ENCODE data around the gene CMIP.

The CMIP gene

DNA sequence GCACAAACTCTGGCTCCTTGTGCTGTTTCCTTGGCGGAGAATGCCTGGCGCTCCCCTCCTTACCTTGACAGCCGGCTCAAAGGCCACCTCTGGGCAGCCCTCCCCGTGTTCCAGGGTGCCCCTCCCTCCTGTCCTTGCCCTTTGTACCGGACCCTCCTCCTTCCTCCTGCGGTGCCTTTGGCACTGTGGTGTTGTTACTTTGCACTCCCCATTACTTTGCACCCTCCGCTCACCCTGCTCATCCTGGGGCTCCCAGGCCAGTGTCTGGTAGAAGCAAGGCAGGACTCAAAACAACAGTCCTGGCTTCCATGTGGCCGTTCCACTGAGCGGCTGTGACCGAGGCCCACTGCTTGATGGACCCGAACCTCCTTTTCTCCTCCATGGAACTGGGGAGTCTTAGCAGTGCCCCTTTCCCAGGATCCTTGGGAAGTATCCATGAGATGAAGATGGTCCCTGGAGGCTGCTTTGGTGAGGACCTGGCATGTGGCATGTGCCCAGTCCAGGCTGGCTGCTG lies 147.8 kb downstream of the CMIP start:
- DNase-seq: no peak

DNA sequence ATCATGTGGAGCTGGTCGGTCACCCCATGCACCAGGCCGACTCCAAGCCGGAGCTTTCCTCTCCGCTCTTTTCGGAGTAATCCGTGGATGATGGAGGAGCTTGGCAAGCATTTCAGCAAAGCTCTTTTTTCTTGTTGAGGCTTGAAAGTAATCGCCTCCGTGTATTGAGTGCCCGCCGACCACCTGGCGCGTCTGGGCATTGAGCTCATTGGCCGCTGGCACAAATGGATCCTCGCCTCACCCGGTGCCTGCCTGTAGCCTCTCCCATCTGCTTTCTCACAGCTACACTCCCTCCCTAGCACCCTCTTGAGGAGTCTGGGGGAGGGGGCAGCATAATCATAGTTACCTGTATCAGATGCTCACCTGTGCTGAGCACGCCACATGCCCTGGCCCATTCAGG lies 148.9 kb downstream of the CMIP start:
- DNase-seq: no peak

DNA sequence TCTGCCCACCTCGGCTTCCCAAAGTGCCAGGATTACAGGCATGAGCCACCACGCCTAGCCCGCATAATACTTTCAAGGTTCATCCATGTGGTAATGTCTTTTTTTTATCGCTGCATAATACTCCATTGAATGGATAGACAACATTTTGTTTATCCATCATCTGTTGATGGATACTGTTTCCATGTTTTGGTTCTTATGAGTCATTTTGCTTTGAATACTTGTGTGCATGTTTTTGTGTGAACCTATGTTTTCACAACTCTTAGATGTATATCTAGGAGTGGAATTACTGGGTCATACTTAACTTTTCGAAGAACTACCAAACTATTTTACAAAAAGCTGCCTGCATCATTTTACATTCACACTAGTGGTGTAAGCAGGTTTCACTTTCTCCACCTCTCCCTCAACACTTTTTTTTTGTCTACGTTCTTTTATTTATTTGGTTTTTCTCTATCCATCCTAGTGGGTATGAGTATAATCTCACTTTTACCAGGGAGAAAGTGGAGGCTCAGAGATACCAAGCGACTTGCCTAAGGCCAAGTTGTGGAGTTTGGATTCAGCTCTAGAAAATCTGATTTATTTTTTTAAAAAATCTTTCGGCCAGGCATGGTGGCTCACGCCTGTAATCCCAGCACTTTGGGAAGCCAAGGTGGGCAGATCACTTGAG lies 151.2 kb downstream of the CMIP start:
- no peak for DNase-seq

DNA sequence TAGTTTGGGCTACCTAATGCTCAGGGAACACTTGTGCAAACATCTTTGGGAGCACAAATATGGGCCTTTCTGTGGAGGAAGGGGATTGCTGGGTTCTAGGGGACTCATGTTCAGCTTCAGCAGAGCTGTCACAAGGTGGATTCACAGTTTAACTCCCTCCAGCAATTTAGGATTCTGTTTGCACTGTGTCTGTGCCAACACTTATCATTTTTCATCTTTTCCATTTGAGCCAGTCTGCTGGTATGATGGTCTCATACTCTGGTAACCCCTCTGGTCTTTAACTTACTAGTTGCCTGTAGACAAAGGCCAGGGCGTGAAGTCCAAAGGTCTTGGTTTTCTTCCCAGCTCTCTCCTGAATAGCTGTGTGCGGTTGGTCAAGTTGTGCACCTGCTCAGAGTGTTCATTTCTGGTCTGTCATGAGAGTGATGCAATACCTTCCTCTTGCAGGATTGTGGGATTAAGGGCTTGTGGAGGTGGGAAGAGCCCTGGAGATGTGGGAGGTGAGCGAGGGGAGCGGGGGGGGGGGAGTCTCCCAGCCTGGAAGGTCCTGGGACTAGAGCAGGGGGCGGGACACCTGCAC lies 152.6 kb downstream of the CMIP start:
- DNase-seq: no peak

DNA sequence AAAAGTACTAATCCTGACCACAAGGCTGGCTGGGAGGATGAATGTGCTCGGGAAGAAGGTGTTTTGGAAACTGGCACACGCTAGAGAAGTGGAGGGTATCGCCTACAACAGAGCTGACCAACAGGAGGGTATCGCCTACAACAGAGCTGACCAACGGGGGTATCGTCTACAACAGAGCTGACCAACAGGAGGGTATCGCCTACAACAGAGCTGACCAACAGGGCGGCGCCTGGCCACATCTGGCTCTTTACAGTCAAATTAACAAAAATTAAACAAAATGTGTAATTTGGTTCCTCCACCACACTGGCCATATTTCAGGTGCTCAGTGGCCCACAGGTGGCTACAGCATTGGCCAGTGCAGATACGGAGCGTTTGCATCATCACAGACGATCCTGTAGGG lies 153.5 kb downstream of the CMIP start:
- no peak for DNase-seq

DNA sequence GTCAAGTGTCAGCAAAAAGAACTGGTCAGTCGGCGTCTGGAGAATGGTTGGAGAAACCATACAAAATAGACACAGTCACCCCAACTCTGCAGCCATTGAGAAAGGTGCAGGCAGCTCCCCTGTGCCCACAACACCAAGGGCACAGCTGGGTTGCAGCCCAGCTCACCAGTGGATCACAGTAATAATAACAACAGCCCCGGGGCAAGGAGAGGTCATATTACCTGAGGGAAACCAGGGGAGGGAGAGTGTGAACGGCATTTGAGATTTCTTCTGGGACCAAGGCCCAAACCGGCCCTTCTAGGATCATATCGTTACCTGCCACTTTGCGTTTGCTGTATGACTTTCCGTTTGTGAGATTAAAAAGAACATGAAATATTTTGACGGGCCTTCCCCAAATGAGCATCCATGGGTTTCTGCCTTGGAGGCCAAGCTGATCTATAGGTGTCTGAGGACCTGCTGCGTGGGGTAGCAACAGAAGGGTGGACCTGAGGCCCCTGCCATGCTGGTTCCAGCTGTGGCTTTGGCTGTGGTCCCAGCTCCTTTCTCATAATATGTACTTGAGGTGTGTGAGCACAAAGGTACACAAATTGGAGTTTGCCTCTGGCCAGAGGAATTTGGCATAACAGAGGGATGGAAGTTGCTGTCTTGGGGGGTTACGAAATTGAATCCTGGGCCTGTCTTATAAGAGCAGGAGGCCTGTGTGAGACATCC lies 154.6 kb downstream of the CMIP start:
- DNase-seq: no peak

DNA sequence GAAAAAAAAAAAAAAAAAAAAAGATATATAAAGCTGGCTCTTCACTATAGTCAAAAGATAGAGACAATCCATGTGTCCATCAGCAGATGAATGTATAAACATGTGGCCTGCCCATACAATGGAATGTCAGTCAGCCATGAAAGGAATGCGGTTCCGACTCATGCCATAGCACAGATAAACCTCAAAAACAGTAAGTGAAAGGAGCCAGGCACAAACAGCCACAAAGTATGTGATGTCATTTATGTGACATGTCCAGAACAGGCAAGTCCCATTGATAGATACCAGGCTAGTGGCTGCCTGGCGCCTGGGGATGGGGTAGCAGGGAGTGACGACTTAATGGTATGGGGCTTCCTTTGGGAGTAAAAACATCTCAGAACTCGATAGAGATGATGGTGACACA lies 155.7 kb downstream of the CMIP start:
- no peak for DNase-seq

DNA sequence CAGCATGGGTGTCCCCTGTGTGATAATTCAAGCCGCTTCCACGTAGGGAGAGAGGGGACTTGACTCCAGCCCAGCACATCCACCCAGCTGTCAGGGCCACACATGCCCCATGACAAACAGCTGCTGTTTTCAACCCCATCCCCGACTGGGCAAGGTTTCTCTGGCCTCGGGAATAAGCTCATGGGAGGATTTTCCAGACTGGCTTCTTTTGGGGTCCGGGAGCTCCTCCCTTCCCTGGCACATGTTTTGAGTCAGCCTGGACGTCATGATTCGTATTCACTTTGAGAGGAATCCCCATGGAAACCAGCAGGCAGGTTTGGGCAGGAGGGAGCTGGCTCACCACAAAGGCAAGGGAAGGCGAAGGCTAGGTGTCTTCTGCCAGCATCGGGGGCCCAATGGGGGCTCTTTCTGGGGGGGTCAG lies 156.4 kb downstream of the CMIP start:
- no peak for DNase-seq

DNA sequence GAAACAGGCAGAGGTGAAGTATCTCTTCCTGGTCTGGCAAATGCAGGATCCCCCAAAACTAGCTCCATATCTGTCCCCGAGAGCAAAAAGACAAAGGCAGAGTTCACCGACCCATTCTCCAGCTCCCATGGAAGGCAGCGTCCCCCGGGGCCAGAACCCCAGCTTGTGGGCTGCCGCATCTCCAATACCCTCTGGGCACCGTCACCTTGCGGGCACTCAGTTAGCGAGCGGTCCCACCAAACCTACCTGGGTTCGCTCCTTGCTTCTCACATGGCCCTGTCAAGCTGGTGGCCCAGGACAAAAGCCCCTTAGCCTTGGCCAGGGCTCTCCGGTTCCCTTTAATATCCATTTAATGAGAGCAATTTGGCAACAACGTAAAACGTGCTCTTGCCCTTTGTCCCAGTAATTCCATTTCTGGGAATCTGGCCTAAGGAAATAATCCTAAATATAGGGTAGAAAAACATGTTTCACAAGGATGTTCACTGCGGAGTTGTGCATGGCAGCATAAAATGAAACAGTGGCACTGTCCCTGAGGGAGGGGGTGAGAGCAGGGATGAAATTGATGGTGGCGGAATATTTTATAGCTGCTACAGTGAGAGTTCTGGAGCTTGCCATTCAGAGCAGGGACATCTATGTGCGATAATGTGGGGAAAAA lies 157.1 kb downstream of the CMIP start:
- no peak for DNase-seq

DNA sequence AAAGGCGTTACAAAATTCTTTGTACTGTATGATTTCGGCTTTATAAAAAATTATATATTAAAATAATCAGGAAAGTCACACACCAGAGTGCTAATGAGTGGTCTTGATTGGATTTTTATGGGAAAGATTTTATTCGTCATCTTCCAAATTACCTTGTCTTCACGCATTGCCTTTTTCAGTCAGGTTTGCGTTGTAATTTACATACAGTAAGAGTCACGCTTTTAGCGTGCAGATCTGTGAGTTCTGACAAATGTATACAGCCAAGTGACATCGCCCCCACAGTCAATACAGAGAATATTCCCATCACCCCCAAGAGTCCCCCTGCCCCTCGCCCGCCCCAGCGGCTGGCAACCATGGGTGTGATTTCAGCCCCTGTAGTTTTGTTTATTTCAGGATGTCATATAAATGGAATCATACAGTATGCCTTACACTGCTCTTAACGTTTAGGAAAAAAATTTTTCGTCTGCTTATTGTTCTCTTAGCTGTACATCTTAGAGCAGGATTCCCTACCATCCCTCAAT lies 157.7 kb downstream of the CMIP start:
- DNase-seq: no peak

DNA sequence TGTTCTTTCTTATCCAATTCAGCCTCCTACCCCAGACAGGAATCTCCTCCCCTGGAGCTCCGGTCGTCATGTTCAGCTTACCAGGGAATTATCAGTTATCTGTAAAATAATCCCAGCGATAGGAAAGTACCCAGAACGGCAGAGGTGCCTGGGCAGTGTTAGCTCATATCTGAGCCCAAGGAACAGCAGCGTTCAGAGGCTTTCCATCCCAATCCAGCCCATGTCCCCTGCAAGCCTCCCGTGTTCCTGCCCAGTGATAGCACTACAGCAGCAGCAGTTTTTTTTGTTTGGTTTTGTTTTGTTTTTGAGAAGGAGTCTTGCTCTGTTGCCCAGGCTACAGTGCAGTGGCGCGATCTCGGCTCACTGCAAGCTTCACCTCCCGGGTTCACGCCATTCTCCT lies 158.2 kb downstream of the CMIP start:
- no peak for DNase-seq

DNA sequence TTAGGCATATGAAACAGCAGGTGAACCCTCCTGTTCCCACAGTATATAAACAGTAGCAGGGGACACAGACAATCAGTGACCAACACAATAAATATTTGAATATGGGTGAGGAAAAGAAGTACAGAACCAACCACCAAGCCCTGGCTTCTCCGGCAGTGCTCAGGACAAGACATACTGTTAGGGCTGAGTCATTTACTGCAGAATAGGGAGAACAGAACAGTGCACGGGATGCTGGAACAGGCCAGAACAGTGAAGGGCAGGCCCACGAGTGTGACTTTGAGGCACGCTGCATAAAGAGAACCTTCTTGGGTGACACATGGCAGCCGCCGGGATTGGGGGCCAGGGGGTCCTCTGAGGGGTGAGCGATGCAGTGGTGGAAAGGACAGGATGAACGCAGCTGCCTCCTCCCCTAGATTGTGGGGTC lies 160.4 kb downstream of the CMIP start:
- no peak for DNase-seq

DNA sequence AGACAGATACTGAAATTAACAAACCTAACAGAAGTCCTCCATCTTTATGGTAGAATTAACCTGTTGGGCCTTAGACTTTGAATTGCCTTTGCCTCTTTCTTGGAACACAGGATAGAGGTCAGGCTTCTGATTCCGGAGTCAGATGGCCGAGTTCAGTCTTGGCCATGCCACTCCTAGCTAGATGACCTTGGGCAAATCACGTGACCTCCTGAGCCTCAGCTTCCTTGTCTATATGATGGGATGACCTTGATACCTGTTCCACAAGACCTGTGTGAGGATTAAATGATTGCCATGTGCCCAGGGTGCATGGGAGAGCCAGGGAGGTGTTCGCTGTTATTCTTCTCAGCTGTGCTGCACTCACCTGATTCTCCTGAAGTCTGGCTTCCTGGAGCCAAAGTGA lies 161.4 kb downstream of the CMIP start:
- no peak for DNase-seq

DNA sequence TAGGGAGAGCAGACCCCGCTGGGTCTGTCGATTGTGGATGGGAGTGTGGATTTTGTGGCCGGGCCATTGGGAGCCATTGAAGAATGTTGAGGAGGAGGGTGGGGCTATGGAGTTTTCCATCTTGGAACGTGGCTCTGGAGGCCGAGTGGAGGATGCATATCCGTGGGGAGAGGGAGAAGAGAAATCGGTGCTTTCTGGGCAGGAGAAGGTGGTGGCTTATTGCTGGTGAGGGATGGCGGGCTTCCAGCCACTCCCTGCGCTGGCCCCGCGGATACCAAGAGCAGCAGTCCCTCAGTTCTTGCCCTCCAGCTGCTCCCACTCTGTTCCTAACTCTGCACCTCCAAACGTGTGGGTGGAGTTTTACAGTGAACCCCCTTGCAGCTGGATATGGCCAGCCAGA lies 162.4 kb downstream of the CMIP start:
- no peak for DNase-seq

DNA sequence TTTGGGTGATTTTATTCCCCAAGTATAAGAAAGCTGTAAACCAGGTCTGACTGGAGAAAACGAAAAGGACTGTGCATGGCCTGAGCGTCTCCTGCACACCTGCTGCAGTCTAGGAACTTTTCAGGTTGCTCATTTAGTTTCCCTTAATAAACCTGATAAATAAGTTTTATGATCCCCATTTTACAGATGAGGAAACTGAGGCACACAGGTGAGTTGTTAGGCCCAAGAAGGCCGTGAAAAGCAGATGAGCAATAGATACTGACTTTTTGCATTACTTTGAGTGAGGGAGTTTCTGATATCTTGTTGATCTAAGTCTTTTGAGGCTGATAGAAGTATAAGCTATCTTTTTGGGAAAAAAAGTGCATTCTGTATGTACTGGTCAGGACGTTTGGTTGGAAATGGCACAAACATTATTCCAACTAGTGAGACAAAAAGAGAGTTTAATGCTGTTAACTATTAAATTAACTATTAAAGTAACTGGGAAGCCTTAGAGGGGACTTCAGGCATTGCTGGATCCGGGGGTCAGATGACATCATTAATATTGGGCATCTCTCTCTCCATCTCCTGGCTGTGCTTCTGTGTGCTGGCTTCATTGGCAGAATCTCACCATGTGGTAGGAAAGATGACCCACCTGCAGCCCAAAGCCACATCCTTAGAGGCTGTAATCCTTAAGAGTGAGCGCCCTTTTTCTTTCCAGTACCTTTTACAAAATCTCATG lies 163.4 kb downstream of the CMIP start:
- DNase-seq: no peak

DNA sequence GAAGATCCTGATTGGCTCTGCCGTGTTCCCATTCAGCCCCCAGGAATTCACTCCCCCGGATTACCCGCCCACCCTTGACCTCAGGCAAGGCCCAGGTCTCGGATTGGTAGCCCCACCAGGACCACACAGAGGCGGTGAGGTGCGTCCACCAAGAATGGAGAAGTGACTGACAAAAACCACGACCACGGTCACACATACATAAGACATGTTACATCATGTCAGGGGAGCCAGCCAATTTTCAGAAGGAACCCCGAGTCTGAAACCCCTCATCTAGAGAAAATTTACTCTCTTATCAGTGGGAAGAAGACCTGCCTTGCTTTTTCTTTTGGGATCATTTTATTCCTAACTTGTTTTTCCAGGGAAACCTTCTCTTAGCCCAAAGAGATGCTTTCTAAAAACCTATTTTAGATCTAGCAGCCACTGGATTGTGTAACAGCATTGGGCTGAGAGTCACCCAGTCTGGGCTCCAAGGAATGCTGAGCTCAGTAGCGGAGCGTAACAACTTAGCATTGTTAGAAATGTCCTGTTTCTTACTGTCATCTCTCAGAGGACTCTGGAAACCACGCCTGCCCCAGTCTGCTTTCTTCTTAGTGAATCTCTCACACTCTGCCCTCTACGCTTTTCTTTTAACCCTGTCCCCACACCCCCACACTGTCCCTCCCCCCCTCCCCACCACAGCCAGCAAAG lies 164.1 kb downstream of the CMIP start:
- no peak for DNase-seq

DNA sequence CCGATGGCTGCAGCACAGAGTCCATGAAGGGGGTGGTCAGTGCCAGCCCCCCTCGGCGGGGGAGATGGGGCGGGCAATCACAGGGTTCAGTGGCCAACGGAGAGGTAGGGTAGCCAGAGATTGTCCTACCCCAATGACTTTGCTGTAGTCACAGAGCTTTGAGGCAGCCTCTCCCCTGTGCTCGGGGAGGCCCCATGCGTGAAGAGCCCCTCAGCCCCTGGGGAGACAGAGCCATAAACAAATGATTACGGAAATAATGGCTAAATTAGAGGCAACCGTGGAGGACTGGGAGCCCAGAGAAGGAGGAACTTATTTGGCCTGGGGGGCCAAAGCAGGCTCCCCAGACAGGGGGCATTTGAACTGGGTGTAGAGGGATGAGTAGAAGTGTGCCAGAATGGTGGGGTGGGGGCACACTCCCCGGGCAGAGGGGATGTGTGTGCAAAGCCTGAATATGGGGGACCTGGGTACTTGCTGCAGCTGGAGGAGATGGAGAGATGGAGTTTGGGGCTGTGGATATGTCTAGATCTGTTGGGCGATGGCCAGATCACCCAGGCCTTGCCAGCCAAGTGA lies 164.8 kb downstream of the CMIP start:
- no peak for DNase-seq

DNA sequence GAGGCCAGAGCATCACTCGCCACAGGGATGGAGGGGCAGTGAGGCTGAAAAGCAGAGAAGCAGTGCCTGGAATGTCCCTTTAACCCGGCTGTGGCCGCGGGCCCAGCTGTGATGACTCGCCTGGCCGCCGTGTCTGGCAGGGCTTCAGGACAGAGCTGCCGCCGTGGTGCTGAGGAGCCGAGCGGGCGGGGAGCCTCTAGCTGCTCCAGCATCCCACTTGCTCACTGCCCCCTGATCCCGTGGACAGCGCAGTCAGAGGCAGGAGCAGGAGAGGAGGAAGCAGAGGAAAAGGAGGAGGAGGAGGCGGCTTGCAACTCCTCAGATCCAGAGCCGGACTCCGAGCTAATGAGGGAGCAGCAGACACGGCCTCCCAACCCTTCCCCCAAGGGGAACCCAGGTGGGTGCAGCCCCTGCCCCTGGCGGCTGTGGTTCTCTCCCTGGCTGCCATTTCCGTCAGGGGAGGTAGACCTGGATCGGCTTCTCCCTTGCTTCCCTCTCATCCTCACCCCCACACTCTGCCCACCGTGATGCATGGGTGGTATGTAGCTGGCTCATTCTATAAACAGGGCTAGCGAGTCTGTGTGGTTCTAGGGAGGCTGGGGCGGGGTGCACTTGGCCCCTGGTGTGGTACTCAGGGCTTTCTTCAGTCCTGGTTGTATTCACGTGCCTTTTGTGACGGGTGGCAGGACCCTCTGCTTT lies 165.7 kb downstream of the CMIP start:
- DNase-seq: no peak

DNA sequence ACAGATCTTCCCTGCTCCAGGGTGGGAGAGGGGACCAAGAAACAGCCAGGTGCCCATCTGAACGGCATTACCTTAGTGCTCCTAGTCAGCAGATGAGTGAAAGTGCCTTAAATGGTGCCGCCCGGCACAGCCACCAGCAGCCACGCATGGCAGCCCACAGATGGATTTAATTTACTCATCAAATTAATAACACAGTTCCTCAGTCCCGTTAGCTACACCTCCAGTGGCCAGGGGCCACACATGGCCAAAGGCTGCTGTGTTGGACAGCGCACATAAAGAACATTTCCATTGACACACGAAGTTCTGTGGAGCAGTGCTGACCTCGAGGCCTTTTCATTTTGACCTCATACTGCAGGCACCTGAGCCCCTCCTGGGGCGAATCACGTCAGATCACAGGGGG lies 166.3 kb downstream of the CMIP start:
- DNase-seq: no peak

DNA sequence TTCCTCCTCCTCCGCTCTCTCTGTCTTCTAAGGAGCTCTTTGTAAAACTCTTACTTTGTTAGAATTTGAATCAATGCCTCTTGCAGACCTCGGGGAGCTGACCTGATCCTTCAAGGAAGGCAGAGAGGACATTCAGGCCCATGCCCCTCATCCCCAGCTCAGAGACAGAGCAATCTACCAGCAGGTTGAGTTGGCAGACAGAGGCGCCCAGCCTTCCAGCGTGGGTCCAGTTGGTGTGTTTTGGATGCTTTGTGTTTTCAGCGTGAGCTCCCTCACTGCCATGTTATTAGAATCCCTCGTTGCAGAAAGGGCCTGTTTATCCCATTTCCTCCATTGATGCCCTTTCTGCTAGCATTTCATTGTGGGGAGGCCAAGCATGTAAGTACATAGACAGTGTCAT lies 167.1 kb downstream of the CMIP start:
- DNase-seq: no peak
